Endothelial cell of umbilical vein (primary cell): ENCODE data around the gene NT5DC1.

Experiments used
- CTCF ChIP-seq, 2 donors: IDR thresholded peaks; 1 replicate in 1 of 2; 2 replicates in 1 of 2; pipeline ENCODE4 v1.5.1; 2011; ENCODE audit warnings: low read length in 2 of 2, mild to moderate bottlenecking in 2 of 2, moderate library complexity in 2 of 2, control low read depth in 1 of 2, inconsistent platforms in 1 of 2, low read depth in 1 of 2; ENCODE audit not compliant: insufficient read depth in 1 of 2; ENCODE audit errors: extremely low read depth in 1 of 2
- EZH2 ChIP-seq: IDR thresholded peaks from 2 replicates; pipeline ENCODE4 v1.6.1; 2012; ENCODE audit warnings: borderline replicate concordance, low read depth, mild to moderate bottlenecking, moderate library complexity, low read length, inconsistent platforms; ENCODE audit not compliant: severe bottlenecking
- GATA2 ChIP-seq: IDR thresholded peaks from 2 replicates; pipeline ENCODE4 v1.7.0; 2011; ENCODE audit warnings: low read depth, mild to moderate bottlenecking, moderate library complexity, mixed read lengths, low read length; ENCODE audit not compliant: insufficient read length, insufficient read depth

GRCh38 chr6:116102873-116103272 is 2.2 kb downstream of the NT5DC1 start:
- no peak for TF ChIP-seq GATA2
- no peak for TF ChIP-seq CTCF (IDR thresholded peaks at IDR 0.05; ENCODE audit: extremely low read depth in 1 of 2, insufficient read depth in 1 of 2, low read depth in 1 of 2, low read length in 2 of 2)
- no peak for TF ChIP-seq EZH2
